ENCODE data around the gene KLC4. TPM values are rescaled to one million over a fixed set of nuclear protein-coding genes. Genes with fewer than 3 reads are reported as not detected.

The KLC4 gene
- total RNA-seq, 1 donor from 2014 or later = 12.6 TPM

DNA sequence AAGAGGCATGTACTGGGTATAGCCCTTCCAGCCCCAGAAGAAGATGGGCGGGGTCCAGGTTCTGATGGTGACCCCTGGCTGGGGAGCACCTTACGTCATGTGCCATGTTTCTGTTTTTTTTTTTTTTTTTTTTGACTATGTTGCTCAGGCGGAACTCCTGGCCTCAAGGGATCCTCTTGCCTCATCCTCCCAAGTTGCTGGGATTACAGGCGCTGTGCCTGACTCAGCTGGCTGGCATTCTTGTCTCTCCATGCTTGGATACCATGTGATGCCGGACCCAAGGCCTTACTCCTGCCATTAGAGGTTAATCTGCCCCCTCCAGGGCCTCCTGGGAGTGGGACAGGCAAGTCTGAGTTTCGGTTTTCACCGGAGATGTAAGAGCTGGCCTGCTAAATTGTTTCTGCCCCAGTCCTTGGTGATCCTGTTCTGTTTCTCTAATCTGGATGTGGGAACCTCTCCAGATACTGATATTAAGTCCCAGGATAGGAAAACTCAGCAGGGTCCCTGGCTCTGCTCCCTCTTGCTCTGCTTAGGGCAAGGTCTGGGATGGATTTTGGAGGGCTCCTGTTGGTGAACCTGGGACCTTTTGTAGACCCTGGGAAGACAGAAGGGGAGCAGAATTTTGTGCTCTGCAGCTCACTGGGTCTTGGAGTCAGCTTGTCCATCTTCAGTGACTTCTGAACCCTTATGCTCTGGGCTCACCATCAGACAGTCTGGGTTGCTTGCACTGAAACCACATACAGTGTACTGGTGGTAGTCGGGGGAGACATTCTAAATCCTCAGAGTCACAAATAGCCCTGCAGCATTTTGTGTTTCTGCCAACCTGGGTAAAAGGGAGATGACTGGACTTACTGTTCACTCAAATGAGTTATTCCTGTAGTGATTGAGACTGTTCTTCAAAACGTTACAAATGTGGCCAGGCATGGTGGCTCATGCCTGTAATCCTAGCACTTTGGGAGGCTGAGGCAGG, 61.8 kb downstream of the KLC4 start:
- Histone ChIP-seq H3K9me3 (ENCODE audit: low read depth) (no peaks in the 10 kb centered on the region), H3F3A (ENCODE audit: low read depth) (no peaks in the 10 kb centered on the region), H2AFZ (replicated peaks) (no peak overlapping the region), H3K79me2 (ENCODE audit: low read depth) (peaks cover 97% of the 10 kb centered on the region), H3K9ac (no peak overlapping the region), H3K4me2 (no peak overlapping the region), H3K4me1 (peaks cover 29% of the 10 kb centered on the region), H3K4me3 (no peak overlapping the region), H3K27me3 (no peaks in the 10 kb centered on the region), H4K20me1 (ENCODE audit: low read depth) (peaks cover 75% of the 10 kb centered on the region), H3K36me3 (no peaks in the 10 kb centered on the region), H3K27ac (no peak overlapping the region)
- H3K9me3 Mint-ChIP-seq = no peaks in the 10 kb centered on the region
- peaks cover 2% of the 10 kb centered on the region for H3K36me3 Mint-ChIP-seq
- TF ChIP-seq EZH2phosphoT487 (IDR thresholded peaks at IDR 0.05) = no peak
- TF ChIP-seq EZH2 (IDR thresholded peaks at IDR 0.05) = no peak
- TF ChIP-seq CTCF (IDR thresholded peaks at IDR 0.05) = no peak
- peaks cover 50% of the 10 kb centered on the region for H3K4me1 Mint-ChIP-seq
- no peaks in the 10 kb centered on the region for H3K27me3 Mint-ChIP-seq (ENCODE audit: insufficient read depth, low read depth)
- peak overlapping the region; percentile 33 for H3K27ac Mint-ChIP-seq
- peak; percentile 42 for DNase-seq (ENCODE audit: low spot score)
- no peak overlapping the region for H3K4me3 Mint-ChIP-seq

DNA sequence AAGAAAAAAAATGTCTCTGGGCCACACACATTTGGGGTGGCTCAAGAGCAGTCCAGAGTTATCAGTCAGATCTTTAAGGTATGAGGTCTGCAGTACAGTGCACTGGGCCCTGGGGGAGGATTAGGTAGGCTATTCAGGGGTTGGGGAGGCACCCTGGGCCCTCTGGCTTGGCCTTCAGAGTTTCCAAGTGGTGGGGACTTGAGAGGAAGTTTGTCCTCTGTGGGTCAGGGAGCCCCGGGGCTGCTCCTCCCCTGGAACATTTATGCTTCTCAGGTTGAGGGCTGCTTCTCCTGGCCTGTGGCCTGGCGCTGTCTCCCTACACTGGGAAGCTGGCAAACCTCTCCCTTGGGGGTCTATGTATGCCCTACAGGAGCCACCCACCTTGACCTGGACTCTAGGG, 62.7 kb downstream of the KLC4 start:
- H3K9ac ChIP-seq = no peak overlapping the region
- TF ChIP-seq CTCF (IDR thresholded peaks at IDR 0.05) (no peak), EZH2 (IDR thresholded peaks at IDR 0.05) (no peak), EZH2phosphoT487 (IDR thresholded peaks at IDR 0.05) (no peak)
- H3K36me3 ChIP-seq = no peaks in the 10 kb centered on the region
- H3K4me1 Mint-ChIP-seq = peaks cover 51% of the 10 kb centered on the region
- peaks cover 33% of the 10 kb centered on the region for H3K4me1 ChIP-seq
- H3K4me2 ChIP-seq = no peak overlapping the region
- no peaks in the 10 kb centered on the region for H3K27me3 ChIP-seq
- H3K9me3 Mint-ChIP-seq = no peaks in the 10 kb centered on the region
- no peak overlapping the region for H3K27ac Mint-ChIP-seq
- no peak overlapping the region for H3K4me3 ChIP-seq
- H3K27me3 Mint-ChIP-seq (ENCODE audit: insufficient read depth, low read depth) = no peaks in the 10 kb centered on the region
- H3F3A ChIP-seq (ENCODE audit: low read depth) = no peaks in the 10 kb centered on the region
- no peak overlapping the region for H3K27ac ChIP-seq
- no peaks in the 10 kb centered on the region for H3K36me3 Mint-ChIP-seq
- peaks cover 97% of the 10 kb centered on the region for H3K79me2 ChIP-seq (ENCODE audit: low read depth)
- H2AFZ ChIP-seq (replicated peaks) = no peak overlapping the region
- H3K9me3 ChIP-seq (ENCODE audit: low read depth) = no peaks in the 10 kb centered on the region
- H4K20me1 ChIP-seq (ENCODE audit: low read depth) = peaks cover 81% of the 10 kb centered on the region
- DNase-seq (ENCODE audit: low spot score) = no peak
- H3K4me3 Mint-ChIP-seq = no peak overlapping the region

GRCh38 chr6:43123461-43124314, 64.3 kb downstream of the KLC4 start:
- Histone ChIP-seq H3K79me2 (ENCODE audit: low read depth) (peaks cover 85% of the 10 kb centered on the region), H3K4me2 (peak overlapping the region; percentile 48), H3K27ac (peak overlapping the region; percentile 62), H3K4me3 (no peak overlapping the region), H4K20me1 (ENCODE audit: low read depth) (peaks cover 84% of the 10 kb centered on the region), H3K27me3 (no peaks in the 10 kb centered on the region), H2AFZ (replicated peaks) (no peak overlapping the region), H3K9me3 (ENCODE audit: low read depth) (no peaks in the 10 kb centered on the region), H3K36me3 (no peaks in the 10 kb centered on the region), H3K4me1 (peaks cover 33% of the 10 kb centered on the region), H3K9ac (peak overlapping the region; percentile 10), H3F3A (ENCODE audit: low read depth) (no peaks in the 10 kb centered on the region)
- H3K27ac Mint-ChIP-seq = peak overlapping the region; percentile 78
- peaks cover 54% of the 10 kb centered on the region for H3K4me1 Mint-ChIP-seq
- H3K9me3 Mint-ChIP-seq = no peaks in the 10 kb centered on the region
- H3K36me3 Mint-ChIP-seq = peaks cover 2% of the 10 kb centered on the region
- no peaks in the 10 kb centered on the region for H3K27me3 Mint-ChIP-seq (ENCODE audit: insufficient read depth, low read depth)
- TF ChIP-seq EZH2phosphoT487 (IDR thresholded peaks at IDR 0.05) = no peak
- TF ChIP-seq CTCF (IDR thresholded peaks at IDR 0.05) = no peak
- TF ChIP-seq EZH2 (IDR thresholded peaks at IDR 0.05) = no peak
- peak overlapping the region; percentile 46 for H3K4me3 Mint-ChIP-seq
- no peak for DNase-seq (ENCODE audit: low spot score)

Data from neural progenitor cell (in vitro differentiated cells).